Gastrocnemius medialis (tissue), 4 donors: ENCODE results near the gene HOXA4.

Experiments
- CTCF ChIP-seq, 5 experiments: fragments of 450-650 bp in 3 of 5; fragments of 200-600 bp in 2 of 5; sonication (generic) in 2 of 5; IDR thresholded peaks in 4 of 5; conservative IDR thresholded peaks in 1 of 5; 1 replicate in 4 of 5; 2 replicates in 1 of 5; pipeline ENCODE4 v1.5.1; 2016 to 2019; ENCODE audit warnings: antibody characterized with exemption in 5 of 5, mild to moderate bottlenecking in 3 of 5, moderate library complexity in 3 of 5
- POLR2A ChIP-seq, 2 donors: fragments of 450-650 bp; IDR thresholded peaks; one replicate each; pipeline ENCODE4 v1.6.1; 2017; ENCODE audit warnings: antibody characterized with exemption in 2 of 2, mild to moderate bottlenecking in 2 of 2, moderate library complexity in 2 of 2

GRCh38 chr7:27142580-27143022, 12.0 kb upstream of the HOXA4 start:
- TF ChIP-seq CTCF (IDR thresholded peaks at IDR 0.05 in 4 of 5, conservative IDR thresholded peaks at IDR 0.05 in 1 of 5) (no peak), POLR2A (IDR thresholded peaks at IDR 0.05) (no peak)
